ENCODE measurements around the gene MIER1.

DNA sequence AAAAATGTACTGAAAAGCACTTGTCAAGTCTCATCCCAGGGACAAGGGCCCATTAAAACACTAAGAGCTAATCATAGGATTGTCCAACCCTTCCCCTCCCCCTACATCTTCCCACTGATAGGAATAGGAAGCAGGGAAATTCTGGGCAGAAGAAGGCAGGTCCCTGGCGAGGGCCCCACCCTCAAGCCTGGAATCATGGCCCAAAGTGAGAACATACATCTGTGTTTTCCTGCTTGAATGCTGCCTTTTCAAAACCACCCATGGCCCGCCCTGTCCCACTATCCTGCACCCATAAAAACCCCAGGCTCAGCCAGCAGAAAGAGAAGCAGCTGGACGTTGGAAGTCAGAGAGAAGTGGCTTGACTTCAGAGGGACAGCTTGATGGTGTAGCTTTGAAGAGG lies 5.0 kb upstream of the MIER1 start:
- TF ChIP-seq CTCF (IDR thresholded peaks at IDR 0.05; ENCODE audit: low read depth, low read length, poor library complexity, severe bottlenecking) (no peak), EZH2phosphoT487 (IDR thresholded peaks at IDR 0.05; ENCODE audit: borderline replicate concordance, low read length) (no peak)

Data from DOHH2 (cell line).